ENCODE data around the gene TMEM108.

DNA sequence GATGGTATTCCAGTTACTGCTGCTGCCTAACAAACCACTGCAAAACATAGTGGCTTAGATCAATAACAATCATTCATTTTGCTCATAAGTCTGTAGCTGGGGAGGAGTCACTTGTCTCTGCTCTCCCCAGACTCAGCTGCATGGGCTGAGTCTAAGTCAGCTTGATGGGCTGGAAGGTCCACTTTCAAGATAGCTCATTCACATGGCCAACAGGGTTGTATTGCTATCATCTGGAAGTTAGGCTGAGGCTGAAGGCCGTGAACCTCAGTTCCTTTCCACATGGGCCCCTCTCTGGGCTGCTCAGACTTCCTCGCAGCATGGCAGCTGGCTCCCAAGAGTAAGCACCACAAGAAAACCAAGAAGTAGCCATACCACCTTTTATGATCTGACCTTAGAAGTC is 333.0 kb downstream of the TMEM108 start:
- TF ChIP-seq CTCF (conservative IDR thresholded peaks at IDR 0.05; ENCODE audit: low read depth, low read length) = no peak
- TF ChIP-seq MXI1 (IDR thresholded peaks at IDR 0.05; ENCODE audit: borderline replicate concordance, low read depth, low read length) = no peak
- no peak for TF ChIP-seq FOS (IDR thresholded peaks at IDR 0.05; ENCODE audit: low read depth, low read length)
- no peak for TF ChIP-seq MAZ (IDR thresholded peaks at IDR 0.05; ENCODE audit: borderline replicate concordance, low read depth, low read length)
- TF ChIP-seq POLR2A (IDR thresholded peaks at IDR 0.05; ENCODE audit: low read depth, low read length) = no peak
- no peak for TF ChIP-seq MAFK (IDR thresholded peaks at IDR 0.05; ENCODE audit: low read depth, low read length)
- no peak for TF ChIP-seq CEBPB (IDR thresholded peaks at IDR 0.05; ENCODE audit: low read depth, low read length)
- no peak for TF ChIP-seq RCOR1 (IDR thresholded peaks at IDR 0.05; ENCODE audit: insufficient replicate concordance, low read length)
- TF ChIP-seq BHLHE40 (IDR thresholded peaks at IDR 0.05; ENCODE audit: low read depth, low read length) = no peak
- TF ChIP-seq RFX5 (IDR thresholded peaks at IDR 0.05; ENCODE audit: low read depth, low read length) = no peak
- no peak for TF ChIP-seq CHD1 (IDR thresholded peaks at IDR 0.05; ENCODE audit: low read depth, low read length)
- TF ChIP-seq SMC3 (IDR thresholded peaks at IDR 0.05; ENCODE audit: low read depth, low read length) = no peak
- TF ChIP-seq USF2 (IDR thresholded peaks at IDR 0.05; ENCODE audit: low read depth, low read length) = no peak
